ENCODE results near the gene NSMCE1. TPM values are rescaled to one million over a fixed set of nuclear protein-coding genes. Genes with fewer than 3 reads are reported as not detected.
"Not testable (repeated sequence)": the region's sequence is repeated elsewhere in the genome, so short reads cannot be mapped to it uniquely, and the experiment has no call there.

Gene NSMCE1
- total RNA-seq, 1 experiment from 2014 or later, result 65.8 TPM

GRCh38 chr16:27217256-27217655 lies 51.3 kb downstream of the NSMCE1 start:
- peak; percentile 43 for DNase-seq (ENCODE audit: low read depth, low spot score)
- in situ Hi-C loops (cut with HindIII; ENCODE audit: low pct_unique_long_range_greater_than_20kb, low sequenced_read_pairs), result no loop called here

- in situ Hi-C loops (cut with HindIII; ENCODE audit: low pct_unique_long_range_greater_than_20kb, low sequenced_read_pairs), result no loop called here
- DNase-seq (ENCODE audit: low read depth, low spot score), result no peak
Observed at GRCh38 chr16:27216297-27216885, 52.2 kb downstream of the NSMCE1 start.

- in situ Hi-C loops (cut with HindIII; ENCODE audit: low pct_unique_long_range_greater_than_20kb, low sequenced_read_pairs), result no loop called here
- DNase-seq (ENCODE audit: low read depth, low spot score), result no peak
Observed at GRCh38 chr16:27215660-27216059, 52.9 kb downstream of the NSMCE1 start.

- DNase-seq (ENCODE audit: low read depth, low spot score), result no peak
- in situ Hi-C loops (cut with HindIII; ENCODE audit: low pct_unique_long_range_greater_than_20kb, low sequenced_read_pairs), result no loop called here
Observed at GRCh38 chr16:27214084-27214961, 54.2 kb downstream of the NSMCE1 start.

- DNase-seq (ENCODE audit: low read depth, low spot score), result no peak
Observed at GRCh38 chr16:27211026-27211425, 57.5 kb downstream of the NSMCE1 start.

GRCh38 chr16:27210174-27210573 lies 58.4 kb downstream of the NSMCE1 start:
- in situ Hi-C loops (cut with HindIII; ENCODE audit: low pct_unique_long_range_greater_than_20kb, low sequenced_read_pairs), result no loop called here

More at GRCh38 chr16:27211026-27211425, 57.5 kb downstream of the NSMCE1 start:
- in situ Hi-C loops (cut with HindIII; ENCODE audit: low pct_unique_long_range_greater_than_20kb, low sequenced_read_pairs), result no loop called here

GRCh38 chr16:27209591-27209990 lies 59.0 kb downstream of the NSMCE1 start:
- DNase-seq (ENCODE audit: low read depth, low spot score), result no peak
- in situ Hi-C loops (cut with HindIII; ENCODE audit: low pct_unique_long_range_greater_than_20kb, low sequenced_read_pairs), result no loop called here

More at GRCh38 chr16:27210174-27210573, 58.4 kb downstream of the NSMCE1 start:
- DNase-seq (ENCODE audit: low read depth, low spot score), result no peak

GRCh38 chr16:27208796-27209195 lies 59.8 kb downstream of the NSMCE1 start:
- in situ Hi-C loops (cut with HindIII; ENCODE audit: low pct_unique_long_range_greater_than_20kb, low sequenced_read_pairs), result no loop called here
- no peak for DNase-seq (ENCODE audit: low read depth, low spot score)

- DNase-seq (ENCODE audit: low read depth, low spot score), result no peak
Observed at GRCh38 chr16:27208081-27208680, 60.4 kb downstream of the NSMCE1 start.

GRCh38 chr16:27207121-27207520 lies 61.5 kb downstream of the NSMCE1 start:
- DNase-seq (ENCODE audit: low read depth, low spot score); in situ Hi-C loops (cut with HindIII; ENCODE audit: low pct_unique_long_range_greater_than_20kb, low sequenced_read_pairs): not testable (repeated sequence)

More at GRCh38 chr16:27208081-27208680, 60.4 kb downstream of the NSMCE1 start:
- in situ Hi-C loops (cut with HindIII; ENCODE audit: low pct_unique_long_range_greater_than_20kb, low sequenced_read_pairs), result no loop called here

GRCh38 chr16:27205423-27206065 lies 63.0 kb downstream of the NSMCE1 start:
- in situ Hi-C loops (cut with HindIII; ENCODE audit: low pct_unique_long_range_greater_than_20kb, low sequenced_read_pairs), result no loop called here
- no peak for DNase-seq (ENCODE audit: low read depth, low spot score)

GRCh38 chr16:27204312-27204915 lies 64.2 kb downstream of the NSMCE1 start:
- in situ Hi-C loops (cut with HindIII; ENCODE audit: low pct_unique_long_range_greater_than_20kb, low sequenced_read_pairs), result no loop called here
- DNase-seq (ENCODE audit: low read depth, low spot score), result no peak

- DNase-seq (ENCODE audit: low read depth, low spot score), result peak; percentile 98
- in situ Hi-C loops (cut with HindIII; ENCODE audit: low pct_unique_long_range_greater_than_20kb, low sequenced_read_pairs), result no loop called here
Observed at GRCh38 chr16:27203507-27204311, 64.9 kb downstream of the NSMCE1 start, which contains the start of gene KDM8. KDM8 (plus strand) TSS chr16:27203526; CDS start chr16:27210124, 6,598 bp downstream.

GRCh38 chr16:27202923-27203506 lies 65.6 kb downstream of the NSMCE1 start:
- in situ Hi-C loops (cut with HindIII; ENCODE audit: low pct_unique_long_range_greater_than_20kb, low sequenced_read_pairs), result no loop called here
- DNase-seq (ENCODE audit: low read depth, low spot score), result no peak

- DNase-seq (ENCODE audit: low read depth, low spot score); in situ Hi-C loops (cut with HindIII; ENCODE audit: low pct_unique_long_range_greater_than_20kb, low sequenced_read_pairs): not testable (repeated sequence)
Observed at GRCh38 chr16:27200914-27201313, 67.7 kb downstream of the NSMCE1 start.

- peak; percentile 59 for DNase-seq (ENCODE audit: low read depth, low spot score)
- in situ Hi-C loops (cut with HindIII; ENCODE audit: low pct_unique_long_range_greater_than_20kb, low sequenced_read_pairs), result no loop called here
Observed at GRCh38 chr16:27199736-27200135, 68.8 kb downstream of the NSMCE1 start.
